Endothelial cell of umbilical vein (primary cell): ENCODE results near the gene CEBPG. TPM values are rescaled to one million over a fixed set of nuclear protein-coding genes. Genes with fewer than 3 reads are reported as not detected.

Experiments
- BruUV-seq: library from RNA; stranded (reverse); fragments of 400-500 nt; replicated peaks from 2 replicates; lab custom pipeline; 2021; lab: Mats Ljungman, UMichigan
- CTCF ChIA-PET: fragments of 300-600, 350-600 bp; sonication (Branson Sonifier 250); formaldehyde crosslinking; loops from one replicate; lab custom pipeline; 2021; ENCODE audit warnings: antibody characterized with exemption, inconsistent platforms; lab: Charles Lee
- POLR2A ChIA-PET: fragments of 300-600, 350-600 bp; sonication (Branson Sonifier 250); formaldehyde crosslinking; loops from one replicate; lab custom pipeline; 2021; ENCODE audit warnings: antibody characterized with exemption, inconsistent platforms; lab: Charles Lee
- DNase-seq: peaks from one replicate; pipeline ENCODE4 v3.0.0-alpha.2; 2011; ENCODE audit warnings: low read depth, low spot score
- FAIRE-seq: peaks from 2 replicates; lab custom pipeline; 2011; peaks lifted over from hg19 to GRCh38; lab: Jason Lieb, UNC
- H2AFZ ChIP-seq: 2 replicates; pipeline ENCODE4 v1.6.0; 2012; ENCODE audit warnings: low read depth, low read length, control low read depth, inconsistent platforms
- H3K27ac ChIP-seq: 2 replicates; pipeline ENCODE4 v1.5.1; 2011; ENCODE audit warnings: low read depth, mild to moderate bottlenecking, control low read depth, low read length, moderate library complexity; ENCODE audit not compliant: insufficient read depth
- H3K27me3 ChIP-seq, 2 experiments: 2 replicates each; pipeline versions ENCODE4 v1.6.0 to v1.6.1; 2011; ENCODE audit warnings: low read length in 2 of 2, mixed read lengths in 1 of 2; ENCODE audit not compliant: control insufficient read depth in 2 of 2, insufficient read depth in 2 of 2
- H3K36me3 ChIP-seq, 2 experiments: 2 replicates in 1 of 2; 3 replicates in 1 of 2; pipeline ENCODE4 v1.5.1; 2011; ENCODE audit warnings: low read length in 2 of 2, mild to moderate bottlenecking in 1 of 2, moderate library complexity in 1 of 2; ENCODE audit not compliant: control insufficient read depth in 2 of 2, insufficient read depth in 2 of 2; ENCODE audit errors: extremely low read depth in 1 of 2
- H3K4me1 ChIP-seq: 3 replicates; pipeline ENCODE4 v1.5.1; 2011; ENCODE audit warnings: mild to moderate bottlenecking, low read length; ENCODE audit not compliant: control insufficient read depth, insufficient read depth; ENCODE audit errors: extremely low read depth
- H3K4me2 ChIP-seq: 2 replicates; pipeline ENCODE4 v1.6.1; 2011; ENCODE audit warnings: low read length, control low read depth, mixed read lengths; ENCODE audit not compliant: insufficient read depth
- H3K4me3 ChIP-seq, 3 experiments: fragments of 200-600 bp in 1 of 3; sonication (generic), shearing (Covaris generic) in 1 of 3; replicated peaks in 1 of 3; 2 replicates each; pipeline ENCODE4 v1.5.1; 2011 to 2016; ENCODE audit warnings: control low read depth in 3 of 3, low read length in 3 of 3, mild to moderate bottlenecking in 2 of 3, inconsistent platforms in 1 of 3, low read depth in 1 of 3, moderate library complexity in 1 of 3; ENCODE audit not compliant: insufficient read depth in 1 of 3
- H3K79me2 ChIP-seq: 2 replicates; pipeline ENCODE4 v1.6.0; 2012; ENCODE audit warnings: low read length, inconsistent platforms; ENCODE audit not compliant: control insufficient read depth, insufficient read depth
- H3K9ac ChIP-seq: replicated peaks from 2 replicates; pipeline ENCODE3; 2011; ENCODE audit warnings: low read length, control low read depth; ENCODE audit not compliant: insufficient read depth; ENCODE audit errors: extremely low read depth
- H3K9me1 ChIP-seq: replicated peaks from 3 replicates; pipeline ENCODE4 v1.6.0; 2011; ENCODE audit warnings: mild to moderate bottlenecking, low read length; ENCODE audit not compliant: control insufficient read depth, insufficient read depth; ENCODE audit errors: extremely low read depth
- H3K9me3 ChIP-seq: replicated peaks from 2 replicates; pipeline ENCODE4 v1.5.1; 2012; ENCODE audit warnings: low read length, inconsistent platforms; ENCODE audit not compliant: control insufficient read depth, insufficient read depth
- H4K20me1 ChIP-seq: replicated peaks from 2 replicates; pipeline ENCODE3; 2011; ENCODE audit warnings: mild to moderate bottlenecking, low read length; ENCODE audit not compliant: control insufficient read depth, insufficient read depth; ENCODE audit errors: extremely low read depth
- CTCF ChIP-seq, 2 donors: IDR thresholded peaks; 1 replicate in 1 of 2; 2 replicates in 1 of 2; pipeline ENCODE4 v1.5.1; 2011; ENCODE audit warnings: low read length in 2 of 2, mild to moderate bottlenecking in 2 of 2, moderate library complexity in 2 of 2, control low read depth in 1 of 2, inconsistent platforms in 1 of 2, low read depth in 1 of 2; ENCODE audit not compliant: insufficient read depth in 1 of 2; ENCODE audit errors: extremely low read depth in 1 of 2
- EZH2 ChIP-seq: IDR thresholded peaks from 2 replicates; pipeline ENCODE4 v1.6.1; 2012; ENCODE audit warnings: borderline replicate concordance, low read depth, mild to moderate bottlenecking, moderate library complexity, low read length, inconsistent platforms; ENCODE audit not compliant: severe bottlenecking
- FOS ChIP-seq: IDR thresholded peaks from 2 replicates; pipeline ENCODE4 v1.6.1; 2011; ENCODE audit warnings: mild to moderate bottlenecking, low read length, moderate library complexity, borderline replicate concordance; ENCODE audit not compliant: insufficient read depth
- GATA2 ChIP-seq: IDR thresholded peaks from 2 replicates; pipeline ENCODE4 v1.7.0; 2011; ENCODE audit warnings: low read depth, mild to moderate bottlenecking, moderate library complexity, mixed read lengths, low read length; ENCODE audit not compliant: insufficient read length, insufficient read depth
- JUN ChIP-seq: IDR thresholded peaks from 2 replicates; pipeline ENCODE4 v1.6.1; 2011; ENCODE audit warnings: borderline replicate concordance, low read depth; ENCODE audit not compliant: insufficient read length, insufficient read depth
- MAX ChIP-seq: IDR thresholded peaks from 2 replicates; pipeline ENCODE4 v1.6.1; 2011; ENCODE audit not compliant: insufficient read depth, insufficient read length
- MYC ChIP-seq: IDR thresholded peaks from one replicate; pipeline ENCODE4 v1.6.1; 2011; ENCODE audit warnings: mild to moderate bottlenecking, low read depth, low read length
- POLR2A ChIP-seq: IDR thresholded peaks from 2 replicates; pipeline ENCODE4 v1.6.1; 2012; ENCODE audit warnings: low read depth, mild to moderate bottlenecking, control low read depth, low read length
- POLR2AphosphoS5 ChIP-seq: IDR thresholded peaks from 2 replicates; pipeline ENCODE4 v1.6.1; 2012; ENCODE audit warnings: low read depth, mild to moderate bottlenecking, control low read depth, low read length, moderate library complexity; ENCODE audit not compliant: insufficient read depth
- dilution Hi-C: fragments of 300-500 bp; cut with MboI; formaldehyde crosslinking; loops from one replicate; pipeline ENCODE4 v1.15.0; 2019; ENCODE audit warnings: low sequenced_read_pairs; ENCODE audit not compliant: extremely low pct_ligation_motif_present
- intact Hi-C: fragments of 100-400 bp; cut with micrococcal nuclease; formaldehyde crosslinking; loops from one replicate; pipeline ENCODE4 v1.10.0; 2022
- polyA plus RNA-seq, 4 experiments: library from polyadenylated mRNA; depleted of rRNA in 3 of 4; stranded (reverse) in 3 of 4; unstranded in 1 of 4; fragments of >200 nt; gene quantifications; 2 replicates each; pipeline versions ENCODE4 v1.2.1 to v1.2.3, GENCODE V29; 2011 to 2012; ENCODE audit warnings: missing spikeins in 1 of 4
- total RNA-seq: library from RNA; stranded (reverse); gene quantifications from 2 replicates; pipeline ENCODE4 v1.2.3, GENCODE V29; 2021

CEBPG gene
- total and polyA plus RNA-seq, 2 donors (not counting 3 experiments of a cell fraction or from before 2014, with no cell fraction given): 10.2 to 24.6 TPM

GRCh38 chr19:33329736-33330135, 43.8 kb upstream of the CEBPG start:
- TF ChIP-seq MAX (no peak), CTCF (IDR thresholded peaks at IDR 0.05; ENCODE audit: extremely low read depth in 1 of 2, insufficient read depth in 1 of 2, low read depth in 1 of 2, low read length in 2 of 2) (no peak), POLR2A (no peak), GATA2 (no peak), EZH2 (no peak), JUN (no peak), MYC (no peak), FOS (no peak), POLR2AphosphoS5 (no peak)
- no peak for FAIRE-seq
- H3K4me3 ChIP-seq: no peak overlapping the region
- H3K4me1 ChIP-seq: no peaks in the 10 kb centered on the region
- H4K20me1 ChIP-seq: no peaks in the 10 kb centered on the region
- no peaks in the 10 kb centered on the region for H3K79me2 ChIP-seq
- H3K27me3 ChIP-seq: peaks cover 0 to 2% of the 10 kb centered on the region in 2 experiments
- intact Hi-C loops: no loop called here
- no peak overlapping the region for H3K9ac ChIP-seq
- dilution Hi-C loops: no loop called here
- H3K9me3 ChIP-seq: no peaks in the 10 kb centered on the region
- no TSS peak for BruUV-seq
- DNase-seq: no peak
- POLR2A ChIA-PET: no interaction called here
- no peak overlapping the region for H2AFZ ChIP-seq
- H3K4me2 ChIP-seq: no peak overlapping the region
- no peaks in the 10 kb centered on the region for H3K9me1 ChIP-seq
- H3K36me3 ChIP-seq: no peaks in the 10 kb centered on the region
- no peak overlapping the region for H3K27ac ChIP-seq
- CTCF ChIA-PET: no interaction called here
